Measurements from ENCODE around the gene SHISA9.

The SHISA9 gene

GRCh38 chr16:13093661-13094060, 192.3 kb downstream of the SHISA9 start:
- Histone ChIP-seq H3K14ac (ENCODE audit: low read length) (no peak overlapping the region), H3K79me1 (ENCODE audit: low read length) (no peaks in the 10 kb centered on the region)

GRCh38 chr16:13095061-13095460, 193.7 kb downstream of the SHISA9 start:
- no peak overlapping the region for H3K4me2 ChIP-seq (ENCODE audit: low read length)
- H3K23ac ChIP-seq (ENCODE audit: low read length) = no peak overlapping the region

More at GRCh38 chr16:13093661-13094060, 192.3 kb downstream of the SHISA9 start:
- Histone ChIP-seq H3K4me3 (ENCODE audit: low read depth, low read length) (no peak overlapping the region), H4K12ac (ENCODE audit: low read depth, low read length) (no peak overlapping the region), H2BK12ac (ENCODE audit: low read length) (peak overlapping the region; percentile 37), H3K23ac (ENCODE audit: low read length) (no peak overlapping the region), H2AFZ (ENCODE audit: insufficient read depth, low read length, poor library complexity) (peak overlapping the region; percentile 6), H3K9me3 (ENCODE audit: insufficient read depth, low read depth, low read length) (no peaks in the 10 kb centered on the region), H2AK5ac (ENCODE audit: low read length) (no peak overlapping the region), H3K18ac (ENCODE audit: low read length) (no peak overlapping the region), H4K8ac (ENCODE audit: low read depth, low read length) (no peak overlapping the region), H3K4me1 (ENCODE audit: control insufficient read depth in 1 of 2, insufficient read depth in 2 of 2, low read length in 2 of 2) (peaks cover 7 to 8% of the 10 kb centered on the region in 2 experiments), H3K27me3 (ENCODE audit: insufficient read depth, low read length) (no peaks in the 10 kb centered on the region), H3K9ac (ENCODE audit: low read length) (no peak overlapping the region), H4K91ac (ENCODE audit: low read depth, low read length) (peak overlapping the region; percentile 2), H3K36me3 (ENCODE audit: control insufficient read depth in 1 of 2, insufficient read depth in 2 of 2, low read length in 2 of 2) (no peaks in the 10 kb centered on the region), H2BK120ac (ENCODE audit: insufficient read depth, low read length, poor library complexity) (no peak overlapping the region), H3K4ac (ENCODE audit: low read depth, low read length) (no peak overlapping the region), H3K27ac (ENCODE audit: low read depth, low read length) (no peak overlapping the region), H3K4me2 (ENCODE audit: low read length) (peak overlapping the region; percentile 18), H3K79me2 (ENCODE audit: control insufficient read depth, insufficient read depth, low read length, poor library complexity) (no peaks in the 10 kb centered on the region), H2BK5ac (ENCODE audit: low read depth, low read length, poor library complexity) (no peak overlapping the region)
- WGBS (ENCODE audit: extremely low coverage, insufficient coverage, insufficient read length) = no CpG with 5 or more reads among the region's 7 CpGs
- no peak for DNase-seq

DNA sequence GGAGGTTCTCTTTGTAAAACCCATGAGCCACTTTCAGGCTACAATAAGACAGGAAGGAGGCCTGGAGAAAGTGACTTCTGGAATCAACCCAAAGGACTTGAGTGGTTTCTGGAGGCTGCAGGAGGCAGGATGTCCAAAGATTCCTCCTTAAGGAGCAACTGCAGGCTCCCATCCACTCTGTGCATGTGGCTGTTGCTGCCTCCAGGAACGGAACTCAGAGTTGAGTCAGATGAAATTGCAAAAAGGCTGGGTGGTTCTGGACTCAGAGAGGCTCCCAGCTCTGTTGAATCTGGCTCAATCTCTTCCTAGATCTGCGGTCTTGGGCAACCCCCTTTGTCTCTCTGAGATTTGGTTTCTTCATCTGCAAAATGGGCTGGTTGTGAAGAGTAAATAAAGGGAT, 197.1 kb downstream of the SHISA9 start:
- DNase-seq = no peak
- Histone ChIP-seq H3K4me2 (ENCODE audit: low read length) (no peak overlapping the region), H3K14ac (ENCODE audit: low read length) (no peak overlapping the region), H4K91ac (ENCODE audit: low read depth, low read length) (no peak overlapping the region), H3K4me3 (ENCODE audit: low read depth, low read length) (no peak overlapping the region), H3K18ac (ENCODE audit: low read length) (no peak overlapping the region), H2BK12ac (ENCODE audit: low read length) (no peak overlapping the region), H3K27ac (ENCODE audit: low read depth, low read length) (no peak overlapping the region), H3K36me3 (ENCODE audit: control insufficient read depth in 1 of 2, insufficient read depth in 2 of 2, low read length in 2 of 2) (no peaks in the 10 kb centered on the region), H3K23ac (ENCODE audit: low read length) (no peak overlapping the region), H2AFZ (ENCODE audit: insufficient read depth, low read length, poor library complexity) (no peak overlapping the region), H3K79me1 (ENCODE audit: low read length) (peaks cover 4% of the 10 kb centered on the region), H4K12ac (ENCODE audit: low read depth, low read length) (no peak overlapping the region), H2BK120ac (ENCODE audit: insufficient read depth, low read length, poor library complexity) (no peak overlapping the region), H3K79me2 (ENCODE audit: control insufficient read depth, insufficient read depth, low read length, poor library complexity) (no peaks in the 10 kb centered on the region), H3K9ac (ENCODE audit: low read length) (no peak overlapping the region), H3K27me3 (ENCODE audit: insufficient read depth, low read length) (no peaks in the 10 kb centered on the region), H3K4ac (ENCODE audit: low read depth, low read length) (no peak overlapping the region), H2BK5ac (ENCODE audit: low read depth, low read length, poor library complexity) (no peak overlapping the region), H3K4me1 (ENCODE audit: control insufficient read depth in 1 of 2, insufficient read depth in 2 of 2, low read length in 2 of 2) (peaks cover 15 to 17% of the 10 kb centered on the region in 2 experiments), H3K9me3 (ENCODE audit: insufficient read depth, low read depth, low read length) (no peaks in the 10 kb centered on the region), H2AK5ac (ENCODE audit: low read length) (no peak overlapping the region), H4K8ac (ENCODE audit: low read depth, low read length) (no peak overlapping the region)
- no CpG with 5 or more reads among the region's 2 CpGs for WGBS (ENCODE audit: extremely low coverage, insufficient coverage, insufficient read length)

More at GRCh38 chr16:13095061-13095460, 193.7 kb downstream of the SHISA9 start:
- Histone ChIP-seq H4K8ac (ENCODE audit: low read depth, low read length) (no peak overlapping the region), H3K27ac (ENCODE audit: low read depth, low read length) (no peak overlapping the region), H3K4me3 (ENCODE audit: low read depth, low read length) (no peak overlapping the region), H3K36me3 (ENCODE audit: control insufficient read depth in 1 of 2, insufficient read depth in 2 of 2, low read length in 2 of 2) (no peaks in the 10 kb centered on the region), H2AFZ (ENCODE audit: insufficient read depth, low read length, poor library complexity) (no peak overlapping the region), H3K4ac (ENCODE audit: low read depth, low read length) (no peak overlapping the region), H3K18ac (ENCODE audit: low read length) (no peak overlapping the region), H3K4me1 (ENCODE audit: control insufficient read depth in 1 of 2, insufficient read depth in 2 of 2, low read length in 2 of 2) (peaks cover 15 to 18% of the 10 kb centered on the region in 2 experiments), H2BK5ac (ENCODE audit: low read depth, low read length, poor library complexity) (no peak overlapping the region), H3K79me2 (ENCODE audit: control insufficient read depth, insufficient read depth, low read length, poor library complexity) (no peaks in the 10 kb centered on the region), H3K9me3 (ENCODE audit: insufficient read depth, low read depth, low read length) (no peaks in the 10 kb centered on the region), H3K14ac (ENCODE audit: low read length) (no peak overlapping the region), H4K12ac (ENCODE audit: low read depth, low read length) (no peak overlapping the region), H4K91ac (ENCODE audit: low read depth, low read length) (no peak overlapping the region), H3K9ac (ENCODE audit: low read length) (no peak overlapping the region), H2BK120ac (ENCODE audit: insufficient read depth, low read length, poor library complexity) (no peak overlapping the region), H2AK5ac (ENCODE audit: low read length) (no peak overlapping the region), H3K79me1 (ENCODE audit: low read length) (peaks cover 4% of the 10 kb centered on the region), H3K27me3 (ENCODE audit: insufficient read depth, low read length) (no peaks in the 10 kb centered on the region), H2BK12ac (ENCODE audit: low read length) (no peak overlapping the region)
- DNase-seq = no peak
- no CpG with 5 or more reads among the region's 2 CpGs for WGBS (ENCODE audit: extremely low coverage, insufficient coverage, insufficient read length)

DNA sequence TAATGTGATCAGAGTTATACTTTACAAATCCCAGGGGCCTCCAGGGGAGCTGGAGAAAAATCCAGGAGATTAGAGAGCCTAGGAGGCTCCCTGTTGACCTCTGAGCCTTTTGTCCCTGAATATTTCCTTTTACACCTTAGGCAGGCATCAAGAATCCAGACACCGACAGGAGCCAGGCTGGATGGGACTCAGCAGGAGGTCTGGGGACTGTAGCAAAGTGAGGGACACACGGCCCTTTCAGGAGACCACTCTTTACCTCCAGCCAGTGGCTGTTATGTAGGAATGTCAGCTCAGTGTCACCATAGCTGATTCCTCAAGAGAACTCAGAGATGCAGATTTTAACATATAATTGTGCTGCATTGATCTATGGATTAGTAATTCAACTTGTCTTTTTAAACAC, 198.4 kb downstream of the SHISA9 start:
- no peak overlapping the region for H2BK12ac ChIP-seq (ENCODE audit: low read length)
- whole genome bisulfite sequencing (ENCODE audit: extremely low coverage, insufficient coverage, insufficient read length) = no CpG with 5 or more reads among the region's 2 CpGs
- no peak overlapping the region for H4K12ac ChIP-seq (ENCODE audit: low read depth, low read length)
- H2BK120ac ChIP-seq (ENCODE audit: insufficient read depth, low read length, poor library complexity) = no peak overlapping the region
- no peak overlapping the region for H3K18ac ChIP-seq (ENCODE audit: low read length)
- no peak overlapping the region for H3K4ac ChIP-seq (ENCODE audit: low read depth, low read length)
- H3K4me2 ChIP-seq (ENCODE audit: low read length) = no peak overlapping the region
- H3K23ac ChIP-seq (ENCODE audit: low read length) = no peak overlapping the region
- H3K79me1 ChIP-seq (ENCODE audit: low read length) = peaks cover 4% of the 10 kb centered on the region
- H3K9ac ChIP-seq (ENCODE audit: low read length) = no peak overlapping the region
- peaks cover 10 to 12% of the 10 kb centered on the region in 2 experiments for H3K4me1 ChIP-seq (ENCODE audit: control insufficient read depth in 1 of 2, insufficient read depth in 2 of 2, low read length in 2 of 2)
- no peak overlapping the region for H3K4me3 ChIP-seq (ENCODE audit: low read depth, low read length)
- H2AFZ ChIP-seq (ENCODE audit: insufficient read depth, low read length, poor library complexity) = no peak overlapping the region
- no peak overlapping the region for H2AK5ac ChIP-seq (ENCODE audit: low read length)
- H3K36me3 ChIP-seq (ENCODE audit: control insufficient read depth in 1 of 2, insufficient read depth in 2 of 2, low read length in 2 of 2) = no peaks in the 10 kb centered on the region
- H4K91ac ChIP-seq (ENCODE audit: low read depth, low read length) = no peak overlapping the region
- H3K27ac ChIP-seq (ENCODE audit: low read depth, low read length) = no peak overlapping the region
- H2BK5ac ChIP-seq (ENCODE audit: low read depth, low read length, poor library complexity) = no peak overlapping the region
- H3K79me2 ChIP-seq (ENCODE audit: control insufficient read depth, insufficient read depth, low read length, poor library complexity) = no peaks in the 10 kb centered on the region
- H4K8ac ChIP-seq (ENCODE audit: low read depth, low read length) = no peak overlapping the region
- H3K9me3 ChIP-seq (ENCODE audit: insufficient read depth, low read depth, low read length) = no peaks in the 10 kb centered on the region
- no peak for DNase-seq
- no peaks in the 10 kb centered on the region for H3K27me3 ChIP-seq (ENCODE audit: insufficient read depth, low read length)
- H3K14ac ChIP-seq (ENCODE audit: low read length) = no peak overlapping the region

All from trophoblast cell (in vitro differentiated cells and primary cell).